ENCODE measurements around the gene LLCFC1.

DNA sequence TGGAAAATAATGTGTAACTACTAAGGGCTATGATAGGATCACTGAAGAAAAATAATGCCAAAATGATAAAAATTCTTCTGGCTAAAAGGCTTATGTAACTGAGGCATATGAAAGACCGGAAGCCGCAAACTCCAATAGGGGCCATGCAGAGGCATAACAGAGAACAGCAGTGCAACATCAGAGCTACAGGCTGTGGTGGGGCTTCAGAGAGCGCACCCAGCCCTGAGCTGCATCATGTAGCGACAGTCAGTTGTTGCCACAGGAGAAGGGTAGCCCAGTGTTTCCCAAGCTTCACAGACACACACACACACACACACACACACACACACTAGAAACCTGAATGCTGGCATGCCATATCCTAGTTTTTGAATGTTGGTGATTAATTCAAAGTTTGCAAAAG lies 9.3 kb downstream of the LLCFC1 start:
- TF ChIP-seq SUZ12 (IDR thresholded peaks at IDR 0.05; ENCODE audit: extremely low read depth, insufficient read depth, insufficient read length) (no peak), YY1 (IDR thresholded peaks at IDR 0.05; ENCODE audit: insufficient read depth, insufficient read length) (no peak)
